ENCODE results near the gene ISLR2.
A peak's percentile ranks its signal among the peaks of the same experiment; 100 is the strongest.

The ISLR2 gene

GRCh38 chr15:74127255-74127953 is 3.0 kb upstream of the ISLR2 start:
- H4K20me1 ChIP-seq (ENCODE audit: insufficient read depth, low read length), result no peaks in the 10 kb centered on the region; the same call in 1 of the 2 replicates

DNA sequence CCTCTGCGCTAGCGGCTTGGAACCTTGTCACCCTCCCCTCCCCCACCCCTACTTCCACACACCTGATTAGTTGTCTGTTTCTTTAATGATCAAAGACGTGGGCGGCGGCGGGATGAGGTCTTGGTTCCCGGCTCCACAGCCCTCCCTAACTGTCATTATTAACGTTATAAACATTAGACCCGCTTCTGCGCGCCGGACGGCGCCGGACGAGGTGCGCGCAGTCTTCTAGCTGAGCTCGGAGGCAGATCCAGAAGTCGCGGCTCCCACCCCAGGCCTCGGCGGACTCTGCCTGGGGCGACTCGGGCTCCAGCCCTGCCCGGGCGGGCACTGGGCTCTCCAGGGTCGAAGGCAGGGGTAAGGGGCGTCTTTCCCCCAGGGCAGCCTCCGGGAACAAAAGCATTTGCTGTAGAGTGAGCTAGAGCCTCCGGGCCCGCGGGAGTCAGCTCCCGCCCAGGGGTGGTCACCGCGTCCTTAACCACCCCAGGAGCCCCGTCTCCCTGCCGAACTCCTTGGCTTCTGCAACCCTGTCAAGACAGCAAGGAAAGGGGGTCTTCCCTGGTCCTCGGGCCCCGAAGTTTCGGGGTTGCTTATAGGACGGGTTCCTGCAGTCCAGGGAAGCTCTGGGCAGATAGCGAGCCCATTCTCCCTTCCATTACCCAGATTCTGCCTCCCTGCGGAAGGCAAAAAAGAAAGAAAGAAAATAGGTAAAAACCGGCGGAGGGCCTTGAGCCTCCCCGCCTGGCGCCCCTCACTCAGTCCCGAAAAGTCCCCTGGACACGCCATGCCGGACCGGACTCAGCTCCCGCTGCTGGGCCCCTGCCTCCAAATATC is 2.2 kb upstream of the ISLR2 start:
- no peak overlapping the region for H3K4me2 ChIP-seq (ENCODE audit: insufficient read depth, low read length)
- no peak for DNase-seq
- H3K9me3 ChIP-seq (ENCODE audit: insufficient read depth, low read length, severe bottlenecking), result no peaks in the 10 kb centered on the region
- H3K79me2 ChIP-seq (ENCODE audit: insufficient read depth, low read length), result no peaks in the 10 kb centered on the region
- no peaks in the 10 kb centered on the region for H3K27me3 ChIP-seq (ENCODE audit: insufficient read depth, low read length, poor library complexity)
- ATAC-seq (ENCODE audit: insufficient read depth, low read depth), result no peak
- H3K27ac ChIP-seq (ENCODE audit: low read length), result no peak overlapping the region
- no peaks in the 10 kb centered on the region; the same call in 1 of the 2 replicates for H4K20me1 ChIP-seq (ENCODE audit: insufficient read depth, low read length)
- no peaks in the 10 kb centered on the region for H3K36me3 ChIP-seq (ENCODE audit: insufficient read depth, low read length)
- H3K4me3 ChIP-seq (ENCODE audit: low read depth in 1 of 2, low read length in 2 of 2), result no peak overlapping the region
- TF ChIP-seq EZH2 (IDR thresholded peaks at IDR 0.05; ENCODE audit: borderline replicate concordance, low read depth, low read length, severe bottlenecking), result no peak
- TF ChIP-seq, protein P1, sequence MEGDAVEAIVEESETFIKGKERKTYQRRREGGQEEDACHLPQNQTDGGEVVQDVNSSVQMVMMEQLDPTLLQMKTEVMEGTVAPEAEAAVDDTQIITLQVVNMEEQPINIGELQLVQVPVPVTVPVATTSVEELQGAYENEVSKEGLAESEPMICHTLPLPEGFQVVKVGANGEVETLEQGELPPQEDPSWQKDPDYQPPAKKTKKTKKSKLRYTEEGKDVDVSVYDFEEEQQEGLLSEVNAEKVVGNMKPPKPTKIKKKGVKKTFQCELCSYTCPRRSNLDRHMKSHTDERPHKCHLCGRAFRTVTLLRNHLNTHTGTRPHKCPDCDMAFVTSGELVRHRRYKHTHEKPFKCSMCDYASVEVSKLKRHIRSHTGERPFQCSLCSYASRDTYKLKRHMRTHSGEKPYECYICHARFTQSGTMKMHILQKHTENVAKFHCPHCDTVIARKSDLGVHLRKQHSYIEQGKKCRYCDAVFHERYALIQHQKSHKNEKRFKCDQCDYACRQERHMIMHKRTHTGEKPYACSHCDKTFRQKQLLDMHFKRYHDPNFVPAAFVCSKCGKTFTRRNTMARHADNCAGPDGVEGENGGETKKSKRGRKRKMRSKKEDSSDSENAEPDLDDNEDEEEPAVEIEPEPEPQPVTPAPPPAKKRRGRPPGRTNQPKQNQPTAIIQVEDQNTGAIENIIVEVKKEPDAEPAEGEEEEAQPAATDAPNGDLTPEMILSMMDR (IDR thresholded peaks at IDR 0.05; ENCODE audit: borderline replicate concordance, extremely low read depth, low read length, poor library complexity, severe bottlenecking), result no peak
- no peak overlapping the region for H2AFZ ChIP-seq (ENCODE audit: low read depth, low read length)
- 0 out of 2 replicates have a peak, but pooled peaks cover 1% of the 10 kb centered on the region for H3K4me1 ChIP-seq (ENCODE audit: insufficient read depth, low read length)
- H3K9ac ChIP-seq (ENCODE audit: low read depth, low read length), result no peak overlapping the region

More at GRCh38 chr15:74127255-74127953, 3.0 kb upstream of the ISLR2 start:
- H3K4me1 ChIP-seq (ENCODE audit: insufficient read depth, low read length), result peaks cover 8% of the 10 kb centered on the region; the same call in 1 of the 2 replicates
- peak; percentile 97 for ATAC-seq (ENCODE audit: insufficient read depth, low read depth)
- H2AFZ ChIP-seq (ENCODE audit: low read depth, low read length), result no peak overlapping the region
- DNase-seq, result peak; percentile 80
- H3K4me2 ChIP-seq (ENCODE audit: insufficient read depth, low read length), result no peak overlapping the region
- H3K79me2 ChIP-seq (ENCODE audit: insufficient read depth, low read length), result no peaks in the 10 kb centered on the region
- no peaks in the 10 kb centered on the region for H3K36me3 ChIP-seq (ENCODE audit: insufficient read depth, low read length)
- no peak overlapping the region for H3K27ac ChIP-seq (ENCODE audit: low read length)
- H3K27me3 ChIP-seq (ENCODE audit: insufficient read depth, low read length, poor library complexity), result no peaks in the 10 kb centered on the region
- H3K9ac ChIP-seq (ENCODE audit: low read depth, low read length), result no peak overlapping the region
- TF ChIP-seq EZH2 (IDR thresholded peaks at IDR 0.05; ENCODE audit: borderline replicate concordance, low read depth, low read length, severe bottlenecking), result no peak
- TF ChIP-seq, protein P1 (IDR thresholded peaks at IDR 0.05; ENCODE audit: borderline replicate concordance, extremely low read depth, low read length, poor library complexity, severe bottlenecking), result peak; percentile 90
- no peaks in the 10 kb centered on the region for H3K9me3 ChIP-seq (ENCODE audit: insufficient read depth, low read length, severe bottlenecking)
- H3K4me3 ChIP-seq (ENCODE audit: low read depth in 1 of 2, low read length in 2 of 2), result no peak overlapping the region

GRCh38 chr15:74128785-74129585 is 1.4 kb upstream of the ISLR2 start:
- H3K4me1 ChIP-seq (ENCODE audit: insufficient read depth, low read length), result no peaks in the 10 kb centered on the region
- H3K4me2 ChIP-seq (ENCODE audit: insufficient read depth, low read length), result no peak overlapping the region
- H3K27ac ChIP-seq (ENCODE audit: low read length), result no peak overlapping the region
- H4K20me1 ChIP-seq (ENCODE audit: insufficient read depth, low read length), result no peaks in the 10 kb centered on the region; the same call in 1 of the 2 replicates
- no peak overlapping the region for H2AFZ ChIP-seq (ENCODE audit: low read depth, low read length)
- no peaks in the 10 kb centered on the region for H3K79me2 ChIP-seq (ENCODE audit: insufficient read depth, low read length)
- no peak for ATAC-seq (ENCODE audit: insufficient read depth, low read depth)
- no peaks in the 10 kb centered on the region for H3K9me3 ChIP-seq (ENCODE audit: insufficient read depth, low read length, severe bottlenecking)
- H3K27me3 ChIP-seq (ENCODE audit: insufficient read depth, low read length, poor library complexity), result no peaks in the 10 kb centered on the region
- H3K36me3 ChIP-seq (ENCODE audit: insufficient read depth, low read length), result no peaks in the 10 kb centered on the region
- no peak for DNase-seq
- TF ChIP-seq, protein P1 (IDR thresholded peaks at IDR 0.05; ENCODE audit: borderline replicate concordance, extremely low read depth, low read length, poor library complexity, severe bottlenecking), result no peak
- TF ChIP-seq EZH2 (IDR thresholded peaks at IDR 0.05; ENCODE audit: borderline replicate concordance, low read depth, low read length, severe bottlenecking), result no peak
- no peak overlapping the region for H3K9ac ChIP-seq (ENCODE audit: low read depth, low read length)
- H3K4me3 ChIP-seq (ENCODE audit: low read depth in 1 of 2, low read length in 2 of 2), result no peak overlapping the region
